ENCODE measurements around the gene FER.

Gene FER

DNA sequence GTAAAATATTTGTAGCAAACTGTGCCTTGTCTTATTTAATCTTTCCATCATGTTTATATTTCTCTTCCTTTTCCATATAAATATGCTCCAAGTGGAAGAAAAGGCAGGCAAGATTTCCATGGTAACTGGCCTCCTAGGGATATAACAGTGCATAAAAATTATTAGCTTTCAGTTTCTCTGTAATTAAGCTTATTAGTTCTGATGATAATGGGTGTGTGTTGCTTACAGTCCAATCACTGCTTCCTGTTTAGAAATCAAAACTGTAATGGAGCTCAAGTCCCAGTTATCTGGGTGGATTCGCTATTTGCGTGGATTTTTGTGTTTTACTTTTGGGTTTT is 449.1 kb downstream of the FER start:
- no peaks in the 10 kb centered on the region for H3K27me3 ChIP-seq (ENCODE audit: control insufficient read depth, low read length)
- H3K9me3 ChIP-seq (ENCODE audit: control insufficient read depth, insufficient read depth, low read length) = no peaks in the 10 kb centered on the region
- no peaks in the 10 kb centered on the region for H3K36me3 ChIP-seq (ENCODE audit: control insufficient read depth, low read length)
- H4K20me1 ChIP-seq (ENCODE audit: control insufficient read depth, insufficient read depth, low read depth, low read length) = no peaks in the 10 kb centered on the region
- no peak overlapping the region for H3K27ac ChIP-seq (ENCODE audit: low read depth, low read length)
- H3K4me2 ChIP-seq (ENCODE audit: low read length) = no peak overlapping the region
- TF ChIP-seq, protein P1, sequence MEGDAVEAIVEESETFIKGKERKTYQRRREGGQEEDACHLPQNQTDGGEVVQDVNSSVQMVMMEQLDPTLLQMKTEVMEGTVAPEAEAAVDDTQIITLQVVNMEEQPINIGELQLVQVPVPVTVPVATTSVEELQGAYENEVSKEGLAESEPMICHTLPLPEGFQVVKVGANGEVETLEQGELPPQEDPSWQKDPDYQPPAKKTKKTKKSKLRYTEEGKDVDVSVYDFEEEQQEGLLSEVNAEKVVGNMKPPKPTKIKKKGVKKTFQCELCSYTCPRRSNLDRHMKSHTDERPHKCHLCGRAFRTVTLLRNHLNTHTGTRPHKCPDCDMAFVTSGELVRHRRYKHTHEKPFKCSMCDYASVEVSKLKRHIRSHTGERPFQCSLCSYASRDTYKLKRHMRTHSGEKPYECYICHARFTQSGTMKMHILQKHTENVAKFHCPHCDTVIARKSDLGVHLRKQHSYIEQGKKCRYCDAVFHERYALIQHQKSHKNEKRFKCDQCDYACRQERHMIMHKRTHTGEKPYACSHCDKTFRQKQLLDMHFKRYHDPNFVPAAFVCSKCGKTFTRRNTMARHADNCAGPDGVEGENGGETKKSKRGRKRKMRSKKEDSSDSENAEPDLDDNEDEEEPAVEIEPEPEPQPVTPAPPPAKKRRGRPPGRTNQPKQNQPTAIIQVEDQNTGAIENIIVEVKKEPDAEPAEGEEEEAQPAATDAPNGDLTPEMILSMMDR (IDR thresholded peaks at IDR 0.05; ENCODE audit: low read depth, low read length, poor library complexity, severe bottlenecking) = no peak
- no peak for TF ChIP-seq EZH2phosphoT487 (IDR thresholded peaks at IDR 0.05; ENCODE audit: borderline replicate concordance, low read length)
- no peaks in the 10 kb centered on the region for H3K9me2 ChIP-seq (replicated peaks; ENCODE audit: control insufficient read depth, low read length)
- H3K4me3 ChIP-seq (ENCODE audit: low read length) = no peak overlapping the region
- no peaks in the 10 kb centered on the region for H3K79me2 ChIP-seq (ENCODE audit: control insufficient read depth, low read length)
- H3K4me1 ChIP-seq (ENCODE audit: control insufficient read depth, low read length) = no peaks in the 10 kb centered on the region
- H3F3A ChIP-seq (ENCODE audit: control insufficient read depth, insufficient read depth) = no peaks in the 10 kb centered on the region

DNA sequence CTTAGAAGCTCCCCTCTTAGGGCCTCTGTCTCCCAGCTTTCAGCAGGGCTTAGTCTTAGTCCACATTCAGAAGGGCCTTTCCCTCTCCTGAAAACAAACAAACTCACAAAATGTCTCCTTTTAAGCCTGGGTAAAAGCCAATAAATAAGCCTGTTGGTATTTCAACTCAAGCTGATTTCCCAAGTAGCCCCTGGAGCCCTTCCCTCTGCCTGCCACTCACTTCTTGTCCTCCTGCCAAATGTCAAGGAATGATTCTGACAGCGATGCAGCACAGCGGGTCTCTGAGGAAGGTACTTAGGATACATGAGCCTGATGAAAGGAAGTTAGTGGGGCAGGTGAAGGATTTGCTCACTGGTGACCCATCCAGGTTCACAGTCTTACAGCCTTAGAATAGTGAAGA is 451.6 kb downstream of the FER start:
- no peak overlapping the region for H3K27ac ChIP-seq (ENCODE audit: low read depth, low read length)
- H3K4me3 ChIP-seq (ENCODE audit: low read length) = no peak overlapping the region
- no peaks in the 10 kb centered on the region for H3K79me2 ChIP-seq (ENCODE audit: control insufficient read depth, low read length)
- no peak overlapping the region for H3K4me2 ChIP-seq (ENCODE audit: low read length)
- no peaks in the 10 kb centered on the region for H3K36me3 ChIP-seq (ENCODE audit: control insufficient read depth, low read length)
- H3K9me3 ChIP-seq (ENCODE audit: control insufficient read depth, insufficient read depth, low read length) = no peaks in the 10 kb centered on the region
- TF ChIP-seq, protein P1 (IDR thresholded peaks at IDR 0.05; ENCODE audit: low read depth, low read length, poor library complexity, severe bottlenecking) = no peak
- no peak for TF ChIP-seq EZH2phosphoT487 (IDR thresholded peaks at IDR 0.05; ENCODE audit: borderline replicate concordance, low read length)
- no peaks in the 10 kb centered on the region for H3F3A ChIP-seq (ENCODE audit: control insufficient read depth, insufficient read depth)
- H3K4me1 ChIP-seq (ENCODE audit: control insufficient read depth, low read length) = no peaks in the 10 kb centered on the region
- H4K20me1 ChIP-seq (ENCODE audit: control insufficient read depth, insufficient read depth, low read depth, low read length) = no peaks in the 10 kb centered on the region
- H3K27me3 ChIP-seq (ENCODE audit: control insufficient read depth, low read length) = no peaks in the 10 kb centered on the region
- no peaks in the 10 kb centered on the region for H3K9me2 ChIP-seq (replicated peaks; ENCODE audit: control insufficient read depth, low read length)

DNA sequence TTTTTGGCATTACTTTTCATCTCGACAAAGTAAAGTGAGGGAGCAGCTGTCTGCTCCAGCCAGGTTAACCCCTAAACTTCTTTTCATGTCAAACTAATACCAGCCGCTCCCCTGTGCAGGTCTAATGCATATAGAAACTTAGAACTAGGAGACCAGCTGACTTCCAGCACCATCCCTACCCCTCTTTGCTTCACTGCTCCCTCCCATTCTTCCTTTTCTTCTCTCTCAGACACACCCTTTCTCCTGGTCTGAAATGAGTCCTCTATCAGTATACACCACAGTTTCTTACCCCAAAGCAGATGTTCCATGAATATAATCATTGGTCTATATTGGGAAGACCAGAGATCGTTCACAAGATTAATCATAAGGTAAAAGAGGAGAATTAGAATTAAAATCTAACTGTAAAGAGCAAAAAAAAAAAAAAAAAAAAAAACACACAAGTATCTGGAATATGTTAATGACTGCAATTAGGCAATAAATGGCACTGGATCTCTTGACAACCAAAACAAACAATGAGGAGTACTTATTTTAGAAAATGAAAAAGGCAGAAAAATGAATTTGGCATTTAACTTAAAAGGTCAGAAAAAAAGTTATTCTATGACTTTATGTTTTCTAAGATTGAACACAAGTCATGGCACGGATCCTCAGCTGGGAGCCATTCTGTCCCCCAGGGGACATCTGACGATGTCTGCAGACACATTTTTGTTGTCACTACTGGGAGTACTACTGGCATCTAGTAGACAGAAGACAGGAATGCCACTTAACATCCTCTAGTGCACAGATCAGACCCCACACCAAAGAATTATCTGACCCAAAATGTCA is 452.3 kb downstream of the FER start:
- Histone ChIP-seq H3K4me2 (ENCODE audit: low read length) (no peak overlapping the region), H3K27me3 (ENCODE audit: control insufficient read depth, low read length) (no peaks in the 10 kb centered on the region), H3K4me1 (ENCODE audit: control insufficient read depth, low read length) (no peaks in the 10 kb centered on the region), H3K36me3 (ENCODE audit: control insufficient read depth, low read length) (no peaks in the 10 kb centered on the region), H3K9me3 (ENCODE audit: control insufficient read depth, insufficient read depth, low read length) (no peaks in the 10 kb centered on the region), H3F3A (ENCODE audit: control insufficient read depth, insufficient read depth) (no peaks in the 10 kb centered on the region), H3K27ac (ENCODE audit: low read depth, low read length) (no peak overlapping the region), H3K9me2 (replicated peaks; ENCODE audit: control insufficient read depth, low read length) (no peaks in the 10 kb centered on the region), H3K4me3 (ENCODE audit: low read length) (no peak overlapping the region), H4K20me1 (ENCODE audit: control insufficient read depth, insufficient read depth, low read depth, low read length) (no peaks in the 10 kb centered on the region), H3K79me2 (ENCODE audit: control insufficient read depth, low read length) (no peaks in the 10 kb centered on the region)
- no peak for TF ChIP-seq EZH2phosphoT487 (IDR thresholded peaks at IDR 0.05; ENCODE audit: borderline replicate concordance, low read length)
- TF ChIP-seq, protein P1 (IDR thresholded peaks at IDR 0.05; ENCODE audit: low read depth, low read length, poor library complexity, severe bottlenecking) = no peak
